ENCODE results near the gene APBA1. TPM values are rescaled to one million over a fixed set of nuclear protein-coding genes. Genes with fewer than 3 reads are reported as not detected.

APBA1 gene
- total RNA-seq, 1 donor from 2014 or later, result 3.4 TPM

DNA sequence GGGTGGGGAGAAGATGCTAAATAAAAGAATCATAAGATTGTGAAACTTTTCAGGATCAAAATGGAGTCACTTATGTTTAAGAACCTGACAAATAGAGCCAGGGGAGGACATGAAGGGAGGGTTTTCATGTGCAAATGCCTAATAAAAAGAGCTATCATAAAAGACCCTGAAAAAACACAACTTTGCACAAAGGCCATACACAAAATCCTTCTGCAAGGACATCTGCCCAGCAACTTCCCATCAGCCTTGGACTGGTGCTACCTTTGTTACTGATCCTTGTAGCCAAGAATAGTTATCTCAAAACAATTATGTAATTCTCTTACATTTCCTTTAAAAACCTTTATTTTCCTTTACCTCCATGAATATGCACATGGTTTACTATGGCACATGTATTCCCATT, 63.0 kb downstream of the APBA1 start:
- H3K27ac ChIP-seq, result no peak overlapping the region
- no peaks in the 10 kb centered on the region for H3K79me2 ChIP-seq (ENCODE audit: low read depth)
- Mint-ChIP-seq H3K36me3 (no peaks in the 10 kb centered on the region), H3K27ac (no peak overlapping the region), H3K4me1 (no peaks in the 10 kb centered on the region), H3K9me3 (peaks cover 2% of the 10 kb centered on the region), H3K4me3 (no peak overlapping the region), H3K27me3 (ENCODE audit: insufficient read depth, low read depth) (no peaks in the 10 kb centered on the region)
- H3K4me3 ChIP-seq, result no peak overlapping the region
- DNase-seq (ENCODE audit: low spot score), result no peak
- H3K27me3 ChIP-seq, result no peaks in the 10 kb centered on the region
- H3K9ac ChIP-seq, result no peak overlapping the region
- H3K4me1 ChIP-seq, result no peaks in the 10 kb centered on the region
- no peak overlapping the region for H2AFZ ChIP-seq (replicated peaks)
- no peaks in the 10 kb centered on the region for H3K9me3 ChIP-seq (ENCODE audit: low read depth)
- no peaks in the 10 kb centered on the region for H4K20me1 ChIP-seq (ENCODE audit: low read depth)
- H3F3A ChIP-seq (ENCODE audit: low read depth), result no peaks in the 10 kb centered on the region
- no peaks in the 10 kb centered on the region for H3K36me3 ChIP-seq
- no peak overlapping the region for H3K4me2 ChIP-seq
- no peak for TF ChIP-seq EZH2phosphoT487 (IDR thresholded peaks at IDR 0.05)
- TF ChIP-seq, protein P1, sequence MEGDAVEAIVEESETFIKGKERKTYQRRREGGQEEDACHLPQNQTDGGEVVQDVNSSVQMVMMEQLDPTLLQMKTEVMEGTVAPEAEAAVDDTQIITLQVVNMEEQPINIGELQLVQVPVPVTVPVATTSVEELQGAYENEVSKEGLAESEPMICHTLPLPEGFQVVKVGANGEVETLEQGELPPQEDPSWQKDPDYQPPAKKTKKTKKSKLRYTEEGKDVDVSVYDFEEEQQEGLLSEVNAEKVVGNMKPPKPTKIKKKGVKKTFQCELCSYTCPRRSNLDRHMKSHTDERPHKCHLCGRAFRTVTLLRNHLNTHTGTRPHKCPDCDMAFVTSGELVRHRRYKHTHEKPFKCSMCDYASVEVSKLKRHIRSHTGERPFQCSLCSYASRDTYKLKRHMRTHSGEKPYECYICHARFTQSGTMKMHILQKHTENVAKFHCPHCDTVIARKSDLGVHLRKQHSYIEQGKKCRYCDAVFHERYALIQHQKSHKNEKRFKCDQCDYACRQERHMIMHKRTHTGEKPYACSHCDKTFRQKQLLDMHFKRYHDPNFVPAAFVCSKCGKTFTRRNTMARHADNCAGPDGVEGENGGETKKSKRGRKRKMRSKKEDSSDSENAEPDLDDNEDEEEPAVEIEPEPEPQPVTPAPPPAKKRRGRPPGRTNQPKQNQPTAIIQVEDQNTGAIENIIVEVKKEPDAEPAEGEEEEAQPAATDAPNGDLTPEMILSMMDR (IDR thresholded peaks at IDR 0.05), result no peak
- TF ChIP-seq EZH2 (IDR thresholded peaks at IDR 0.05), result no peak

DNA sequence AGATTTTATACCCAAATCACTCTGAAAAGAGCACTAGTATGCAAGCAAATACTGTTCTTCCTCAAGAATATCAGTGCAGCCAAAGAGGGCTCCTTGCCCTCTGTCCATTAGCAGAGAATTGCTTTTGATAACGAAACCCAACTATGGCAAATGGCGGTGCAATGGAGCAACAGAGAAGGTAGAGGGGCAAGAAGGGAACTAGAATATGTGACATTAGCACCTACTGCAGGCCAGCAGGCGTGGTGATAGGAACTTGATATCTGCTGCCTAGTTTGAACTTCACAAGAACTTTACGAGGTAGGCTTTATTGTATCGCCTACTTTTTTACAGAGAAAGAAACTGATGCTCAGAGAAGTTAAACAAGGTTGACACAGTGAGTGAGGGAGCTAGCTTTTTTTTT, 66.1 kb downstream of the APBA1 start:
- no peaks in the 10 kb centered on the region for H3K27me3 Mint-ChIP-seq (ENCODE audit: insufficient read depth, low read depth)
- no peak overlapping the region for H3K27ac Mint-ChIP-seq
- Histone ChIP-seq H3K4me3 (no peak overlapping the region), H3K27ac (no peak overlapping the region), H2AFZ (replicated peaks) (no peak overlapping the region), H3K27me3 (no peaks in the 10 kb centered on the region), H3K36me3 (no peaks in the 10 kb centered on the region), H3K9me3 (ENCODE audit: low read depth) (no peaks in the 10 kb centered on the region), H3K4me1 (no peaks in the 10 kb centered on the region), H3K9ac (no peak overlapping the region), H4K20me1 (ENCODE audit: low read depth) (no peaks in the 10 kb centered on the region), H3K79me2 (ENCODE audit: low read depth) (no peaks in the 10 kb centered on the region), H3F3A (ENCODE audit: low read depth) (no peaks in the 10 kb centered on the region), H3K4me2 (no peak overlapping the region)
- DNase-seq (ENCODE audit: low spot score), result no peak
- no peak overlapping the region for H3K4me3 Mint-ChIP-seq
- TF ChIP-seq, protein P1 (IDR thresholded peaks at IDR 0.05), result no peak
- no peak for TF ChIP-seq EZH2 (IDR thresholded peaks at IDR 0.05)
- TF ChIP-seq EZH2phosphoT487 (IDR thresholded peaks at IDR 0.05), result no peak
- no peaks in the 10 kb centered on the region for H3K36me3 Mint-ChIP-seq
- H3K9me3 Mint-ChIP-seq, result peaks cover 2% of the 10 kb centered on the region
- no peaks in the 10 kb centered on the region for H3K4me1 Mint-ChIP-seq

DNA sequence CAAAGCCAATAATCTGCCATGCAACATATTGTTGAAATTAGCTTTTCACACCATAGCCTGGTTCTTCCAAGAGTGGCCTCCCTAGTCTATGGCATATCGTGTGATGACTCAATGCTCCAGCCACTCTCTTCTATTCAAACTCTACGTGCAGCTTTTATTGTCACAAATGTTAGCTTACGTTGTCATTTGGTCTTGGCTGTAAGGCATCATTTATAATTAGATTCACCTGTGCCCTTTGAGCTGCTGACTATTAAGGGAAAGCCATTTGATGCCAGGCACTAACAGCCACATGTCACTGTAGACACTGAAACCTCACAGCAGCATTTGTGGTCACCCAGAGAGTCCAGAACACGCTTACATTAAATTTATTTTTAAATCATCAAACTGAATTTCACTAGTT, 66.8 kb downstream of the APBA1 start:
- no peak for TF ChIP-seq EZH2phosphoT487 (IDR thresholded peaks at IDR 0.05)
- TF ChIP-seq, protein P1 (IDR thresholded peaks at IDR 0.05), result no peak
- TF ChIP-seq EZH2 (IDR thresholded peaks at IDR 0.05), result no peak
- Histone ChIP-seq H3K9me3 (ENCODE audit: low read depth) (no peaks in the 10 kb centered on the region), H3K27me3 (no peaks in the 10 kb centered on the region), H4K20me1 (ENCODE audit: low read depth) (no peaks in the 10 kb centered on the region), H3K36me3 (no peaks in the 10 kb centered on the region), H3K9ac (no peak overlapping the region), H3K79me2 (ENCODE audit: low read depth) (no peaks in the 10 kb centered on the region), H3K4me2 (no peak overlapping the region), H3K4me3 (no peak overlapping the region), H3K4me1 (no peaks in the 10 kb centered on the region), H3K27ac (no peak overlapping the region), H3F3A (ENCODE audit: low read depth) (no peaks in the 10 kb centered on the region), H2AFZ (replicated peaks) (no peak overlapping the region)
- Mint-ChIP-seq H3K9me3 (peaks cover 2% of the 10 kb centered on the region), H3K4me1 (no peaks in the 10 kb centered on the region), H3K27ac (no peak overlapping the region), H3K27me3 (ENCODE audit: insufficient read depth, low read depth) (no peaks in the 10 kb centered on the region), H3K36me3 (no peaks in the 10 kb centered on the region), H3K4me3 (no peak overlapping the region)
- no peak for DNase-seq (ENCODE audit: low spot score)

Data from neural progenitor cell (in vitro differentiated cells).